Right atrium auricular region (tissue), 2 donors: ENCODE results near the gene ISG15. TPM values are rescaled to one million over a fixed set of nuclear protein-coding genes. Genes with fewer than 3 reads are reported as not detected.
"Not testable (repeated sequence)": the region's sequence is repeated elsewhere in the genome, so short reads cannot be mapped to it uniquely, and the experiment has no call there.

Source experiments
- DNase-seq: peaks from one replicate; pipeline ENCODE4 v3.0.0-alpha.2; 2019; ENCODE audit warnings: low spot score
- H3K27ac ChIP-seq, 2 donors: fragments of 200-600 bp; sonication (generic); 1 replicate in 1 of 2; 2 replicates in 1 of 2; pipeline ENCODE4 v1.5.1; 2016 to 2019
- H3K27me3 ChIP-seq, 2 donors: fragments of 200-600 bp; sonication (generic); one replicate each; pipeline versions ENCODE4 v1.5.1 to v1.6.0; 2017 to 2019
- H3K36me3 ChIP-seq: fragments of 200-600 bp; sonication (generic); one replicate; pipeline ENCODE4 v1.5.1; 2016
- H3K4me1 ChIP-seq, 2 donors: fragments of 200-600 bp; sonication (generic); one replicate each; pipeline versions ENCODE4 v1.5.1 to v1.6.0; 2017 to 2019
- H3K4me3 ChIP-seq, 2 donors: fragments of 200-600 bp; sonication (generic); 1 replicate in 1 of 2; 2 replicates in 1 of 2; pipeline ENCODE4 v1.5.1; 2017 to 2019; ENCODE audit warnings: mild to moderate bottlenecking in 1 of 2, moderate library complexity in 1 of 2
- H3K9me3 ChIP-seq, 2 donors: fragments of 200-600 bp; sonication (generic); one replicate each; pipeline ENCODE4 v1.5.1; 2019
- total RNA-seq, 2 donors: library from RNA; depleted of rRNA; stranded (reverse); fragments of >200 nt; gene quantifications; one replicate each; pipeline ENCODE4 v1.1.0, GENCODE V29; 2016
- TF ChIP-seq, protein P1 (sequence below), 2 donors: fragments of 200-600 bp; sonication (generic); IDR thresholded peaks; one replicate each; pipeline ENCODE4 v1.5.1; 2019; ENCODE audit warnings: antibody characterized with exemption in 2 of 2

The ISG15 gene
- total RNA-seq, 2 donors from 2014 or later: 26.8 to 32.2 TPM

DNA sequence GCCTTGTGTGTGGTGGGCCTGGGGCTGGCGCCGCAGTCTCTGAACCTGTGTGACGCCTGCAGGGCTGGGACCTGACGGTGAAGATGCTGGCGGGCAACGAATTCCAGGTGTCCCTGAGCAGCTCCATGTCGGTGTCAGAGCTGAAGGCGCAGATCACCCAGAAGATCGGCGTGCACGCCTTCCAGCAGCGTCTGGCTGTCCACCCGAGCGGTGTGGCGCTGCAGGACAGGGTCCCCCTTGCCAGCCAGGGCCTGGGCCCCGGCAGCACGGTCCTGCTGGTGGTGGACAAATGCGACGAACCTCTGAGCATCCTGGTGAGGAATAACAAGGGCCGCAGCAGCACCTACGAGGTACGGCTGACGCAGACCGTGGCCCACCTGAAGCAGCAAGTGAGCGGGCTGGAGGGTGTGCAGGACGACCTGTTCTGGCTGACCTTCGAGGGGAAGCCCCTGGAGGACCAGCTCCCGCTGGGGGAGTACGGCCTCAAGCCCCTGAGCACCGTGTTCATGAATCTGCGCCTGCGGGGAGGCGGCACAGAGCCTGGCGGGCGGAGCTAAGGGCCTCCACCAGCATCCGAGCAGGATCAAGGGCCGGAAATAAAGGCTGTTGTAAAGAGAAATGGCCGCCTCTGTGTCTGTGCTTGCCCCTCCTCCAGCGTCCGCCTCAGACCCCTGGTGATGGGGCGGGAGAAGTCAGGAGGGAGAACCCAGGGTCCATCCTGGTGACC lies 788 bp downstream of the ISG15 start:
- Histone ChIP-seq H3K27ac (peak overlapping the region; percentile 90 to 94), H3K4me1 (peaks cover 0 to 15% of the 10 kb centered on the region in 2 donors), H3K36me3 (no peaks in the 10 kb centered on the region), H3K9me3 (no peaks in the 10 kb centered on the region), H3K27me3 (no peaks in the 10 kb centered on the region), H3K4me3 (peak overlapping the region; percentile 60 to 68)
- TF ChIP-seq, protein P1, sequence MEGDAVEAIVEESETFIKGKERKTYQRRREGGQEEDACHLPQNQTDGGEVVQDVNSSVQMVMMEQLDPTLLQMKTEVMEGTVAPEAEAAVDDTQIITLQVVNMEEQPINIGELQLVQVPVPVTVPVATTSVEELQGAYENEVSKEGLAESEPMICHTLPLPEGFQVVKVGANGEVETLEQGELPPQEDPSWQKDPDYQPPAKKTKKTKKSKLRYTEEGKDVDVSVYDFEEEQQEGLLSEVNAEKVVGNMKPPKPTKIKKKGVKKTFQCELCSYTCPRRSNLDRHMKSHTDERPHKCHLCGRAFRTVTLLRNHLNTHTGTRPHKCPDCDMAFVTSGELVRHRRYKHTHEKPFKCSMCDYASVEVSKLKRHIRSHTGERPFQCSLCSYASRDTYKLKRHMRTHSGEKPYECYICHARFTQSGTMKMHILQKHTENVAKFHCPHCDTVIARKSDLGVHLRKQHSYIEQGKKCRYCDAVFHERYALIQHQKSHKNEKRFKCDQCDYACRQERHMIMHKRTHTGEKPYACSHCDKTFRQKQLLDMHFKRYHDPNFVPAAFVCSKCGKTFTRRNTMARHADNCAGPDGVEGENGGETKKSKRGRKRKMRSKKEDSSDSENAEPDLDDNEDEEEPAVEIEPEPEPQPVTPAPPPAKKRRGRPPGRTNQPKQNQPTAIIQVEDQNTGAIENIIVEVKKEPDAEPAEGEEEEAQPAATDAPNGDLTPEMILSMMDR (IDR thresholded peaks at IDR 0.05): no peak
- no peak for DNase-seq

DNA sequence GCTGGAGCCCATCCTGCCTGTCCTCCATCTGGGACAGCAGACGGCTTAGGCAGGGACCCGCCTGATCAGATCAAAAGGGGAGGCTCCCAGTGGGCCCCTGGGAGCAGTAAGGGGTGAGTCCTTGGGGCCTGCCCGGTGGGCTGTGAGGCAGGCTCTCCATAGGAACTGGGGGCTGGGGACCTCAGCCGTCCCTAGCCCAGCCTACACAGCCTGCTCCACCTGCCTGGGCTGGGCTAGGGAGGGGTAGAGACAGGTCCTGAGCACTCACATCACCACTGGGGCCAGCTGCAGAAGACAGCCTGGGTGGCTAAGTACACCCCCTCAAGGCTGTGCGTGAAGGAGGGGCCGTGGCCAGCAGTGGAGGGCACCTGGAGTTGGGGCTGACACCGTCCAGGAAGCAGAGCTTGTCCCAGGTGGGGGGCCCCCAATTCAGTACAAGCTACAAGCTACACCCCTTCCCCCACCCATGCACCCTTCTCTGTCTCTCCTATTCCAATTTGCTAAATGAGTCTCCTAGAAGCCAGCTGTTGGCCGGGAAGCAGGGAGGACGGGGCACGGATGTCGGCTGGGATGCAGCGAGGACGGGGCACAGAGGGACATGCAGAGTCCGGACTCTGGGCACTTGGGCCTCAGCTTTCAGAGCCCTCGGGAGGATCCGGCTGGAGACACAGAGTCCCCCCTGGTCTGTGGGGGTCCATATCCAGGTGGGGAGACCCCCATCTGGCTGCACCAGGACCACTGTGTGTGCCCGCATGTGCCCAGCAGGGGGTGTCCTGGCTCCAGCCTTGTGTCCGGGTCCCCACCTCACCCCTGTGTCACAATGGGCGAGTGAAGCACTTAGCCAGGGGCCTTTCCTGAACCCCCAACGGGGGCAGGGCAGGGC lies 1.7 kb downstream of the ISG15 start:
- Histone ChIP-seq H3K36me3 (no peaks in the 10 kb centered on the region), H3K4me1 (peaks cover 0 to 16% of the 10 kb centered on the region in 2 donors), H3K27me3 (no peaks in the 10 kb centered on the region), H3K4me3 (peak overlapping the region in 1 of 2 donors; percentile 68), H3K27ac (peak overlapping the region; percentile 90 to 94), H3K9me3 (no peaks in the 10 kb centered on the region)
- no peak for DNase-seq
- TF ChIP-seq, protein P1 (IDR thresholded peaks at IDR 0.05): peak in 1 of 2 donors; percentile 45

DNA sequence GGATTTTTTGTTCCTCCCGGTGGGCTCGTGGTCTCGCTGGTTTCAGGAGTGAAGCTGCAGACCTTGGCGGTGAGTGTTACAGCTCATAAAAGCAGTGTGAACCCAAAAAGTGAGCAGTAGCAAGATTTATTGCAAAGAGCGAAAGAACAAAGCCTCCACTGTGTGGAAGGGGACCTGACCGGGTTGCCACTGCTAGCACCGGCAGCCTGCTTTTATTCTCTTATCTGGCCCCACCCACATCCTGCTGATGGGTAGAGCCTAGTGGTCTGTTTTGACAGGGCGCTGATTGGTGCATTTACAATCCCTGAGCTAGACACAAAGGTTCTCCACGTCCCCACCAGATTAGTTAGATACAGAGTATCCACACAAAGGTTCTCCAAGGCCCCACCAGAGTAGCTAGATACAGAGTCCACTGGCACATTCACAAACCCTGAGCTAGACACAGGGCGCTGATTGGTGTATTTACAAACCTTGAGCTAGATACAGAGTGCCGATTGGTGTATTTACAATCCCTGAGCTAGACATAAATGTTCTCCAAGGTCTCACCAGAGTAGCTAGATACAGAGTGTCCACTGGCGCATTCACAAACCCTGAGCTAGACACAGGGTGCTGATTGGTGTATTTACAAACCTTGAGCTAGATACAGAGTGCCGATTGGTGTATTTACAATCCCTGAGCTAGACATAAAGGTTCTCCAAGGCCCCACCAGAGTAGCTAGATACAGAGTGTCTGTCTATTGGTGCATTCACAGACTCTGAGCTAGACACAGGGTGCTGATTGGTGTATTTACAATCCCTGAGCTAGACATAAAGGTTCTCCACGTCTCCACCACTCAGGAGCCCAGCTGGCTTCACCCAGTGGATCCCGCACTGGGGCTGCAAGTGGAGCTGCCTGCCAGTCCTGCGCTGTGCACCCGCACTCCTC lies 4.4 kb downstream of the ISG15 start:
- H3K4me1 ChIP-seq: peaks cover 0 to 31% of the 10 kb centered on the region in 2 donors
- not testable (repeated sequence) for DNase-seq

DNA sequence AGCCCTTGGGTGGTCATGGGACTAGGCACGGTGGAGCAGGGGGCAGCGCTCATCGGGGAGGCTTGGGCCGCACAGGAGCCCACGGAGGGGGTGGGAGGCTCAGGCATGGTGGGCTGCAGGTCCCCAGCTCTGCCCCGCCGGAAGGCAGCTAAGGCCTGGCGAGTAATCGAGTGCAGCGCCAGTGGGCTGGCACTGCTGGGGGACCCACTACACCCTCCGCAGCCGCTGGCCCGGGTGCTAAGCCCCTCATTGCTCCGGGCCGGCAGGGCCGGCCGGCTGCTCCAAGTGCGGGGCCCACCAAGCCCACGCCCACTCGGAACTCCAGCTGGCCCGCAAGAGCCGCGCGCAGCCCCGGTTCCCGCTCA lies 5.0 kb downstream of the ISG15 start:
- not testable (repeated sequence) for H3K4me3 ChIP-seq, H3K36me3 ChIP-seq, H3K27me3 ChIP-seq, H3K9me3 ChIP-seq, H3K27ac ChIP-seq, DNase-seq
- peaks cover 0 to 32% of the 10 kb centered on the region in 2 donors for H3K4me1 ChIP-seq

More for the DNA sequence above, 4.4 kb downstream of the ISG15 start:
- not testable (repeated sequence) for H3K9me3 ChIP-seq, H3K4me3 ChIP-seq, H3K27me3 ChIP-seq, H3K27ac ChIP-seq, H3K36me3 ChIP-seq

DNA sequence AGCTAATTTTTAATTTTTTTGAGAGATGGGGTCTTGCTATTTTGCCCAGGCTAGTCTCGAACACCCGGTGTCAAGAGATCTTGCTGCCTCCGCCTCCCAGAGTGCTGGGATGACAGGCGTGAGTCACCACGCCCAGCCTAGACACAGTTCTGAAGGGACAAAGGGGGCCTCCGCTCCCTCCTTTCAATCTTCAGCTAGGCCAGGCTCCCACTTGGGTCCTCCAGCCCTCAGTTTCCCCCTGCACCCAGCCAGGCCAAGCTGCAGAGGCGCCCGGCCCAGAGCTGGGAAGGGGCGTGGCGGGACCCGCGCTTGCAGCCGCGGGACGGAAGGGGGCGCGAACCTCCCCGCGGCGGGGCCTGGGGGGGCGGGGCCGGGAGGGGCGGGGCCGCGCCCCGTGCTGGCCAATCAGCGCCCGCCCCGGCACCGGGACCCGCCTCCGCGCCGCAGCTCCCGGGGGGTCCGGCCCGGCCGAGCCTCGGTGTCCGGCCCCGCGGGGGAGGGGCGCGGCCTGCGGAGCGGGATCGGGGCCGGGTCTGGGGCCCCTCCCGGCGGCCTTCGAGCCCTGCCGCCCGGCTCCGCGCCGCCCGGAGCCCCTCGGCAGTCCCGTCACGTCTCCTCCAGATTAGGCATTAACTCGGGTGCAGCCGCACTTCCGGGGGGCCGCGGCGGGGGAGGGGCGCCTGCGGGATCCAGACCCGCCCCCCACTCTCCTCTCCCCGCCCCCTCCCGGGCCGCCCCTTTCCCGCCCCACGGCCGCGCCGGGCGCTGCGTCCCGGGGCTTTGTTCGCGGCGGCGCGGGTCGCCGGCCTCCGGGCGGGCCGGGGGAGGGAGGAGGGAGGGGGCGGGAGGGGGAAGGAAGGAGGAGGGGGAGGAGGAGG lies 6.1 kb downstream of the ISG15 start:
- H3K36me3 ChIP-seq: no peaks in the 10 kb centered on the region
- H3K4me1 ChIP-seq: peaks cover 0 to 33% of the 10 kb centered on the region in 2 donors
- H3K27ac ChIP-seq: peak overlapping the region; percentile 87 to 94
- H3K27me3 ChIP-seq: no peaks in the 10 kb centered on the region
- no peaks in the 10 kb centered on the region for H3K9me3 ChIP-seq
- TF ChIP-seq, protein P1 (IDR thresholded peaks at IDR 0.05): peak; percentile 65 to 72
- peak overlapping the region; percentile 69 to 76 for H3K4me3 ChIP-seq
- peak; percentile 75 for DNase-seq

DNA sequence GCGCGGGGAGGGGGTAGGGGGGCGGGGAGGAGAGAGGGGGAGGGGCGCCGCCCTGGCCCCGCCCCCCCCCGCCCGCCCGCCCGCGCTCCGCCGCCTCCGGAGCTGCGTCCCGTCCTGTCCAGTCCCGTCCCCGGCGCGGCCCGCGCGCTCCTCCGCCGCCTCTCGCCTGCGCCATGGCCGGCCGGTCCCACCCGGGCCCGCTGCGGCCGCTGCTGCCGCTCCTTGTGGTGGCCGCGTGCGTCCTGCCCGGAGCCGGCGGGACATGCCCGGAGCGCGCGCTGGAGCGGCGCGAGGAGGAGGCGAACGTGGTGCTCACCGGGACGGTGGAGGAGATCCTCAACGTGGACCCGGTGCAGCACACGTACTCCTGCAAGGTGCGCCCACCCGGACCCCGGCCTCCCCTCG lies 6.7 kb downstream of the ISG15 start, which contains the start of gene AGRN:
AGRN (plus strand) TSS at position 121 of the 405 bp plus-strand sequence; CDS start at position 174, 53 bp downstream.
- TF ChIP-seq, protein P1 (IDR thresholded peaks at IDR 0.05): no peak
- DNase-seq: no peak
- H3K36me3 ChIP-seq: no peaks in the 10 kb centered on the region
- no peaks in the 10 kb centered on the region for H3K27me3 ChIP-seq
- peak within 1 kb of the TSS; percentile 87 to 94 for H3K27ac ChIP-seq
- peaks cover 0 to 38% of the 10 kb centered on the region in 2 donors for H3K4me1 ChIP-seq
- no peaks in the 10 kb centered on the region for H3K9me3 ChIP-seq
- peak within 1 kb of the TSS; percentile 69 to 76 for H3K4me3 ChIP-seq
